HG03342 (cell line): ENCODE measurements around the gene BARHL1.

Experiments used
- ATAC-seq: cut with Tn5 transposase; IDR thresholded peaks from one replicate; pipeline ENCODE4 v1.9.1; 2021; ENCODE audit warnings: mild to moderate bottlenecking, moderate library complexity; ENCODE audit not compliant: unreplicated experiment

The BARHL1 gene

GRCh38 chr9:132582276-132582785 is at the start of gene BARHL1:
Gene BARHL1, plus strand, starts transcription at chr9:132582606. Its CDS starts 192 bp downstream, at chr9:132582798.
- ATAC-seq, result no peak

DNA sequence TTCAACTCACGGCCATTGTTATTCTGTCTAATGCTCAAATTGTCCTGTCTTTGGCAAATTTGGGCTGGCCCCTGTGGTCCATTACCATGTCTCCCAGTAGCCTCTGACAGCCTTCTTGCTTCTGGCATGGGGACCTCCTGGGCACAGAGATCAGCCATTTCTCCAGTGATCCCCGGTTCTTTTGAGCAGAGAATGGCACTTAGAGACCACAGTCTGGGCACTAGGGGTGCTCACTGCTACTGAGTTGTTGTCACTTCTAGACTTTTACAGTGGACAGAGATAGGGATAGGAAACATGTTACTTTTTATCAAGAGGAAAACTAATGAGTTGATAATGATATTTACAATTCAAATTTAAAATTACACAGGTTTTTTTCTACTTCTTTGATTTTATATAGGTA is 47.6 kb upstream of the BARHL1 start:
- ATAC-seq, result no peak

- ATAC-seq, result no peak
Observed at GRCh38 chr9:132536124-132536523, 46.3 kb upstream of the BARHL1 start.

GRCh38 chr9:132537352-132537751 is 45.1 kb upstream of the BARHL1 start:
- ATAC-seq, result no peak

- no peak for ATAC-seq
Observed at GRCh38 chr9:132538071-132538470, 44.3 kb upstream of the BARHL1 start.

DNA sequence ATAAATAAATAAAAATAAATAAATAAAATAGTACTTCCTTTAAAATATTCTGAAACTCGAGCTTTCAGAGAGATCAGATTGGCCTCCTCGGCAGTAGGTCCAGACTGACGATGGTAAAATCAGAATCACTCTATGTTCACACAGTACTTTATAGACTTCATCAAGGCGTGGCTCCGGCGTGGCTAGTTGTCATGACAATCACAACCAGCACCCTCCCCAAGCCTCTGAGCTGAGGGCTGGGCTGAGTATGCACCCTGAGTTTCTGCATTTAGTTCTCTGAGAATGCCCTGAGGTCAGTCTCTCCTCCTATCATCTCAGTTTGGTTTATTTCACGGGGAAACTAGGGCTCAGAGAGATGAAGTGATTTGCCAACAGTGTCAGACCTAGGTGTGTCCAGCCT is 43.3 kb upstream of the BARHL1 start:
- no peak for ATAC-seq

DNA sequence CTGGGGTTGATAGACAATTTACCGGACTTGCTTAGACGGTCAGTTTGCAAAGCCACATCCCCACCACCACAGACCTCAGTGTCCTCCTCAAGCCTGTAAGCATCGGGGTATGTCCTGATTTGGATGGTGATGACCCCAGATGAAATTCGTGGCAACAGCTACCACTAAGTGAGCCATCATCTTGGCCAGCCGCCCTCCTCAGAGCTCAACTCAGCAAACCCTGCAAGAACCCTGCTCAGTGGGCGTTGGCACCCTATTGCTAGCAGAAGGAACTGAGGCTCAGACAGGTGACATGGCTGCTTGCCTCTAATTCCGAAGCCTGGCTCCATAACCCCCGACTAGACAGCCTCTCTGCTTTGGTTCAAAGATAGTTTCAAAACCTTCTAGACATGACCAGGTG is 41.4 kb upstream of the BARHL1 start:
- no peak for ATAC-seq

GRCh38 chr9:132541870-132542830 is 40.3 kb upstream of the BARHL1 start:
- ATAC-seq, result no peak

GRCh38 chr9:132543251-132543650 is 39.2 kb upstream of the BARHL1 start:
- no peak for ATAC-seq

GRCh38 chr9:132543960-132544359 is 38.4 kb upstream of the BARHL1 start:
- ATAC-seq, result no peak

DNA sequence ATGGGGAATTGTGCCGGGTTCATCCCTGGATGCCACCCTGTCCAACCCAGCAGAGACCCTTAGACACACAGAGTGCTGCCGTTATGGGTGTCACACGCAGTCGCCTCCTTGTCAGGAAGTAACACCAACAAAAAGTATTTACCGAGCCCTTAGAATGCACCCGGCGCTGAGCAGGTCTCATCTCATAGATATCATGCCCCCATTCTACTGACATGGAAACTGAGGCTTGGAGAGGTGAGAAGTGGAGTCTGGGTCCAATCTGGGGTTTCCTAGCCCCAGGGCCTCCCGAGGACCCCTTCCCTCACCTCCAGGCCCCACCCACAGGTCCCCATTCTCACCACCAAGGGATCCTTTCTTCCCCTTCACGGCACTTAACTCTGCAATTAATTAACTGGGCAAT is 36.8 kb upstream of the BARHL1 start:
- no peak for ATAC-seq

GRCh38 chr9:132546148-132547051 is 36.0 kb upstream of the BARHL1 start:
- no peak for ATAC-seq

DNA sequence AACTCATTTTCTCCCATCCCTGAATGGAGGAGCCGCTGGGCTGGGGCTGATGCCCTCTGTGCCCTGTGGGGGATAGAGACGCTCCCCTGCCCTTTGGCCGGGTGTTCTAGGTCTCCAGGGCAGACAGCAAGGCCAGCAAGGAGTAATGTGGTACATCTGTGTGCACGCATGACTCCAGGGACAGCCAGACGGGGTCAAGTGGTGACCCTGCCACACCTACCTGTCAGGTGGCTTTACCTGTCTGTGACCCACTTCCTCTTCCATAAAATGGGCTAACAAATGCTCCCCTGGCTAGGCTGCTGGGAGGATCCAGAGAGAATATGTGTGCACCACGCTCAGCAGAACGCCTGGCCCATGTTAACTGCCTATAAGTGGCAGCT is 35.4 kb upstream of the BARHL1 start:
- ATAC-seq, result no peak

DNA sequence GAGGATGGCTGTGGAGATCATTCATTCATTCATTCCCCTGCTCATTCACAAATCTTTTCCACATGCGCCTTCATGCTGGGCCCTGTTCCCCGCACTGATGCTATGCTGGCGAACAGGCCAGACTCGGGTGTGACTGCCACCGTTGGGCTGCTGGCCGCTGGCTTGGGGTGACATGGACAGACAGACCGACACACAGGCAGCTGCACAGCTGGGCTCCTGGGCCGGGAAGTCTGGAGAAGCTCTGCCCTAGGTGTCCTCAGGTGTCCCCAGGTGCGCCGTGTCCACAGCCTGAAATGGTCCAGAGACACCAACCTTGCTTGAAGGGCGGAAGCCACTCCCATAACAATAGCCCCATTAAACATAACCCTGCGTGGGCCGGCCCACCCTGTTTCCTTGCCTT is 35.0 kb upstream of the BARHL1 start:
- no peak for ATAC-seq

GRCh38 chr9:132547976-132548730 is 34.3 kb upstream of the BARHL1 start:
- no peak for ATAC-seq

- no peak for ATAC-seq
Observed at GRCh38 chr9:132548751-132549640, 33.4 kb upstream of the BARHL1 start.

DNA sequence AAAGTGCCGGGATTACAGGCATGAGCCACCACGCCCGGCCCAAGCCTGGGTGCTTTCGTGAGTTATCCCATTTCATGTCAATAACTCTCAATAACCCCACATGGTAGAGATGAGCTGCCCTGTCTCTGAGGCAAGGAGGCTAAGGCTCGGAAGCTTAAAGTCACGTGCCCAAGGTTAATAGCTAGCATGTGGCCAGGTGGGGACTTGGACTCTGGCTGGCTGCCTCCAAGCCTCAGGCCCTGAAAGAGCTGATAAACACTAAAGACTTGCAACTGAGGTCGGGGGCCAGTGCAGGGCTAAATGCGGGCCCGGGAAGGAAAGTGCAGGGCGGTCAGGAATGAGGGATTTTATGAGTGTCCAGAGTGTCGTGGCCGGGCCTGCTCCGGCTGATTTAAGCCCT is 30.9 kb upstream of the BARHL1 start:
- no peak for ATAC-seq

- ATAC-seq, result no peak
Observed at GRCh38 chr9:132552041-132552440, 30.4 kb upstream of the BARHL1 start.

DNA sequence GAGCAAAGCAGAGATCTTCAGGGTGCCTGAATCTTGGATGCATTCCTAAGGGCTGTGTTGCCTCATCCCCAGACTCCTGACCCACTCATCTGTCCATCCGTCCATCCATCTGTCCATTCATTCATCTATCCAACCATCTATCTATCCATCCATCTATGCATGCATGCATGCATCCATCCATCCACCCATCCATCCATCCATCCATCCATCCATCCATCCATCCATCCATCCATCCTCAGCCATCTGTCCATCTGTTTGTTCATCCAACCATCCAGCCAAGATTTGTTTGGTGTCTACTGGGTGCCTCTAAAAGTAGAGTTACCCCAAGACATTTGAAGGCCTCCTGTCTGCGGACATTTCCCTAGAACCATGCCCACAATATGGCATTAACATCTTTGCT is 27.7 kb upstream of the BARHL1 start:
- ATAC-seq, result no peak

- no peak for ATAC-seq
Observed at GRCh38 chr9:132555528-132555927, 26.9 kb upstream of the BARHL1 start.
